Subcutaneous abdominal adipose tissue (tissue), 5 donors: Measurements from ENCODE around the gene PPM1D.

ENCODE experiments used
- H3K27ac ChIP-seq: one replicate; pipeline ENCODE4 v1.7.0; 2013; ENCODE audit warnings: low read depth, mild to moderate bottlenecking, inconsistent platforms, low read length, moderate library complexity
- H3K27me3 ChIP-seq, 5 donors: one replicate each; pipeline ENCODE4 v1.7.0; 2013; ENCODE audit warnings: low read length in 5 of 5, inconsistent platforms in 1 of 5; ENCODE audit not compliant: control insufficient read depth in 5 of 5, insufficient read depth in 4 of 5
- H3K36me3 ChIP-seq, 5 donors: one replicate each; pipeline ENCODE4 v1.7.0; 2013; ENCODE audit warnings: low read length in 5 of 5; ENCODE audit not compliant: control insufficient read depth in 5 of 5, insufficient read depth in 5 of 5
- H3K4me1 ChIP-seq, 5 donors: one replicate each; pipeline ENCODE4 v1.7.0; 2013; ENCODE audit warnings: low read length in 5 of 5, mild to moderate bottlenecking in 3 of 5, moderate library complexity in 1 of 5; ENCODE audit not compliant: control insufficient read depth in 5 of 5, insufficient read depth in 5 of 5
- H3K4me3 ChIP-seq, 5 donors: one replicate each; pipeline ENCODE4 v1.7.0; 2013; ENCODE audit warnings: low read length in 5 of 5, low read depth in 1 of 5
- H3K9ac ChIP-seq, 5 donors: one replicate each; pipeline ENCODE4 v1.7.0; 2013; ENCODE audit warnings: low read length in 5 of 5, mild to moderate bottlenecking in 4 of 5, moderate library complexity in 3 of 5
- H3K9me3 ChIP-seq, 5 donors: one replicate each; pipeline ENCODE4 v1.7.0; 2013; ENCODE audit warnings: low read length in 5 of 5; ENCODE audit not compliant: control insufficient read depth in 5 of 5
- donor health status: healthy.
- donor health status: healthy.
- donor health status: healthy.
- donor health status: healthy.
- donor health status: healthy.

PPM1D gene

DNA sequence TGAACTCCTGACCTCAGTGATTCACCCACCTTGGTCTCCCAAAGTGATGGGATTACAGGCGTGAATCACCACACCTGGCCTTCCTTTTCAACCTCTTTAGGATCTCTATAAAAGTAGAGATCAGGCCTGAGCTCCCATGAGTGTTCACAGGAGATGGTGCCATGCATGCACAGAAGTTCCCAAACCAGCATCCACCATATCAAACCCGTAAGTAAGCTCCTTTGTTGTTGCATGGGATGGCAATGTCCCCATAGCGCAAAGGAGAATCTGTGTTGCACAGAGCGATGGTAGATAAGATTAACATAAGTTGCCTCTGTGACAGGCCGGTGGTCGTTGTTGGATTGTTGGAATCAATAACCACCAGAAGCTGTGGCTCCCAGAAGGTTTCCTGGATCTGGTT, 34.8 kb upstream of the PPM1D start:
- H3K4me1 ChIP-seq, result peaks cover 0 to 13% (median 11%) of the 10 kb centered on the region in 5 donors
- H3K9ac ChIP-seq, result no peak overlapping the region
- no peaks in the 10 kb centered on the region for H3K36me3 ChIP-seq
- no peak overlapping the region for H3K27ac ChIP-seq
- H3K4me3 ChIP-seq, result no peak overlapping the region
- no peaks in the 10 kb centered on the region for H3K9me3 ChIP-seq
- no peaks in the 10 kb centered on the region for H3K27me3 ChIP-seq

DNA sequence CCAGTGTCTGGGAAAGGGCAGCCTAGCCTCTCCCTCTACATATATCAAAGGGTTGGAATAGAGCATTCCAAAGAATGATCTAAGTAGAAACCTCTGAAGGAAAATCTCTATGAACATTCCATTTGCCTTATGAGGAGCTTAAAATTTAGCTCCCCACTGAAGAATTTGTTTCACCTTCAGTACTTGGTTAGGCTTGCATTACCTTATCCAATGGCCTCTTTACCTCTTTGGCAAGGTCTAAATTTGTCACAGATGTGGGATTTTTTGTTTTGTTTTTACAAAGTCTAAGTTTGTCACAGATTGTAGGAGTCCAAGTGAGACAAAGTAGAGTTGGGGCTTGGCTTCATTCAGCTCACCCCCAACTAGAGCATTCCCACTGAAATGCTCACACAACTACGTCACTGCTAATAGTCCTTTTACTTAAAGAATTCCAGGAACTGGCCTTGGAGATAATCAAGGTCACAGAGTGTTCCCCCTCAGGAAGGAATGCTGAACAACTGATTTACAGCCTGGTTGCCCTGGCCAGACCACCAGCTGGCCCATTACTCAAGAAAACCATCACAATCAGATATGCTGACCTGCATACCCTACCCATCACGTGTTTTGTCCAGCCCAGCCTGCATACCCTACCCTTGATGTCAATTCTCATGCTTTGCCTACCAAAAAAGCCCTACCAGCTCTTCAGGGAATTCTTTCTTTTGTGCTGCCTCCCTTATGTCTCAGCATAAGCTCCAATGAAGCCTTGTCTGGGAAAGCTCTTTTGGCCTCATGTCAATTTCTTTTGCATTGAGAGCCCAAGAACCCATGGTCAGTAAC, 26.5 kb upstream of the PPM1D start:
- peaks cover 2 to 46% (median 37%) of the 10 kb centered on the region in 5 donors for H3K4me1 ChIP-seq
- H3K27me3 ChIP-seq, result no peaks in the 10 kb centered on the region
- H3K4me3 ChIP-seq, result no peak overlapping the region
- H3K9ac ChIP-seq, result peak overlapping the region in 1 of 5 donors; percentile 56
- no peaks in the 10 kb centered on the region for H3K9me3 ChIP-seq
- H3K36me3 ChIP-seq, result no peaks in the 10 kb centered on the region
- peak overlapping the region; percentile 49 for H3K27ac ChIP-seq

DNA sequence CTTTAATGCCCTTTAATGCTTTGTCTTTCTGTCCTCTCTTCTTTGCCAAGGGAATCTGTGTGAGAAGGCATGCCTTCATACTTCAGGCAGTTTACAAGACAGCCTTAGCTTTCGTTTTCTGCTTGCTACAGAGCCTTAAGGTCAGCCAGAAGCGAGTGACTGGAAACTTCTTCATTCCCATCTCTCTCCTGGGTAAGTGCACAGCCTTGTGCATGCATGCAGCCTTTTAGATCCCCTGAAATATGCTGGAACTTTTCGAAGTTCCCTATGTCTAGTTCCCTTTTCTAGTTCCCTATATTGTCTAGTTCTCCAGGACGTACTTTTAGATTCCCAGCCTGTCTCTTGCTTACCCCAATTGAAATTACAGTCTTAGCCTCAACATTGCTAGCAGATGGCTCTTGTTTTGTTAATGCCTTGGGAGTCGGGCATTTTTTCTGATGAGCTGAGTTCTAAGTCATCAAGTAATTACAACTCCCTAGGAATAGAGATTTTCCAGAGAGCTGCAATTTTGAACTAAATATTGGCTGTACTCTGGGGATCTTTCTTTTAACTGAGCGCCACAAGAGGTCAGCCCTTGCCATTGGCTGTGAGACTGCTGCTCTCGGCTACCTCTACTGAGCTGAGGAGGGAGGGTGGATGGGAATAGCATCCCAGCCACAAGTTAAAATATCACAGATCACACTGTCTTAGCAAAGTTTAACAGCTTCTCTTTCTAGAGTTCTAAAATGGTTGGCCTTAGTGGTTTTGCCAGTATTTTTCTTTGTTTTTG, 22.7 kb upstream of the PPM1D start:
- peak overlapping the region; percentile 0 to 60 (median 57) for H3K9ac ChIP-seq
- no peaks in the 10 kb centered on the region for H3K36me3 ChIP-seq
- no peaks in the 10 kb centered on the region for H3K9me3 ChIP-seq
- no peaks in the 10 kb centered on the region for H3K27me3 ChIP-seq
- H3K4me3 ChIP-seq, result peak overlapping the region; percentile 41 to 72 (median 65)
- peaks cover 2 to 40% (median 39%) of the 10 kb centered on the region in 5 donors for H3K4me1 ChIP-seq
- peak overlapping the region; percentile 68 for H3K27ac ChIP-seq

GRCh38 chr17:60579090-60579489, 20.9 kb upstream of the PPM1D start:
- H3K9me3 ChIP-seq, result no peaks in the 10 kb centered on the region
- no peak overlapping the region for H3K9ac ChIP-seq
- H3K36me3 ChIP-seq, result no peaks in the 10 kb centered on the region
- H3K4me1 ChIP-seq, result peaks cover 0 to 31% (median 26%) of the 10 kb centered on the region in 5 donors
- no peaks in the 10 kb centered on the region for H3K27me3 ChIP-seq
- H3K27ac ChIP-seq, result no peak overlapping the region
- no peak overlapping the region for H3K4me3 ChIP-seq

DNA sequence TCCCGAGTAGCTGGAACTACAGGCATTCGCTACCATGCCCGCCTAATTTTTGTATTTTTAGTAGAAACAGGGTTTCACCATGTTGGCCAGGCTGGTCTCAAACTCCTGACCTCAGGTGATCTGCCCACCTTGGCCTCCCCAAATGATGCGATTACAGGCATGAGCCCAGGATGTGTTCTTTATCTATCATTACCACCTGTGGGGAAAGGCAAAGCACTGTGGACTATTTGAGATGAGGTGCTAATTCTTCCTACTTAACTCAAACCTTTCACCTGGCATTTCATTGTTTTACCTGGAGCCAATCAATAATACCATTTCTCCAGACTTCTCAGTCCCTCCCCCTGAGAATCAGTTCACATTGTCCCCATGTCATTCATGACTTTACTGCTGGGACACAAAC, 20.4 kb upstream of the PPM1D start:
- Histone ChIP-seq H3K4me1 (peaks cover 0 to 31% (median 26%) of the 10 kb centered on the region in 5 donors), H3K9me3 (no peaks in the 10 kb centered on the region), H3K27ac (no peak overlapping the region), H3K36me3 (no peaks in the 10 kb centered on the region), H3K9ac (no peak overlapping the region), H3K27me3 (no peaks in the 10 kb centered on the region), H3K4me3 (no peak overlapping the region)

- no peak overlapping the region for H3K27ac ChIP-seq
- no peaks in the 10 kb centered on the region for H3K36me3 ChIP-seq
- H3K9me3 ChIP-seq, result no peaks in the 10 kb centered on the region
- peaks cover 0 to 14% (median 11%) of the 10 kb centered on the region in 5 donors for H3K4me1 ChIP-seq
- no peak overlapping the region for H3K9ac ChIP-seq
- no peak overlapping the region for H3K4me3 ChIP-seq
- H3K27me3 ChIP-seq, result no peaks in the 10 kb centered on the region
Observed at GRCh38 chr17:60583008-60583407, 17.0 kb upstream of the PPM1D start.

DNA sequence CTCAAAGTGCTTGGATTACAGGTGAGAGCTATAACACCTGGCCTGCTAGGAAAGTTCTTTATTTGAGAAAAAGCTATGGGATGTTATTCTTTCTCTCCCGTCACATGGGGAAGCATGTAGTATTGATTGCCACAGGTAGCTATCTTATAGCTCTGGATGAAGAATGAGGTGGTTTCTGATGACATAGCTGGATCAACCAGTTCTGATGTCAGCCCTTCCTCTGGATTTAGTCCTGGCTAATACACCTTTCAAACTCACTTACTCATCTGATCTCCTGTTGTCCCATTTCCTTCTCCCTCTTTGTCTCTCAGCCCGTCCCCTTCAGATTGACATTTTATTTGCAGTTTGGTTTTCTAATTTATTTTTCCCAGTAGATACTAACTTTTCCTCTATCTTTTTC, 14.1 kb upstream of the PPM1D start:
- Histone ChIP-seq H3K9ac (no peak overlapping the region), H3K27ac (no peak overlapping the region), H3K4me1 (no peaks in the 10 kb centered on the region), H3K4me3 (no peak overlapping the region), H3K9me3 (no peaks in the 10 kb centered on the region), H3K36me3 (no peaks in the 10 kb centered on the region), H3K27me3 (no peaks in the 10 kb centered on the region)

GRCh38 chr17:60586288-60586974, 13.6 kb upstream of the PPM1D start:
- Histone ChIP-seq H3K9me3 (no peaks in the 10 kb centered on the region), H3K36me3 (no peaks in the 10 kb centered on the region), H3K4me1 (no peaks in the 10 kb centered on the region), H3K27me3 (no peaks in the 10 kb centered on the region), H3K27ac (no peak overlapping the region), H3K4me3 (no peak overlapping the region), H3K9ac (no peak overlapping the region)

- Histone ChIP-seq H3K4me3 (no peak overlapping the region), H3K27ac (no peak overlapping the region), H3K27me3 (no peaks in the 10 kb centered on the region), H3K9me3 (no peaks in the 10 kb centered on the region), H3K9ac (no peak overlapping the region), H3K36me3 (no peaks in the 10 kb centered on the region), H3K4me1 (no peaks in the 10 kb centered on the region)
Observed at GRCh38 chr17:60590070-60590469, 9.9 kb upstream of the PPM1D start.

DNA sequence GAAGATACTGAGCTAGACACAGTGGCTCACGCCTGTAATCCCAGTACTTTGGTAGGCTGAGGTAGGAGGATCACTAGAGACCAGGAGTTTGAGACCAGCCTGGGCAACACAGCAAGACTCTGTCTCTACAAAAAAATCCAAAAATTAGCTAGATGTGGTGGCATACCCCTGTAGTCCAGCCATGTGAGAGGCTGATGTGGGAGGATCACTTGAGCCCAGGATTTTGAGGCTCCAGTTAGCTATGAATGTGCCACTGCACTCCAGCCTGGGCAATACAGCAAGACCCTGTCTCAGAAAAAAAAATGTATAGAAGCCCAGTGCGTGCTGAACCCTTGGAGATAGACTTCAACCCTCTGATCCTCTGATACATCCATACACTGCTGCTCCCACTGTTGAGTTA, 7.2 kb upstream of the PPM1D start:
- H3K27me3 ChIP-seq, result no peaks in the 10 kb centered on the region
- H3K4me3 ChIP-seq, result no peak overlapping the region
- peaks cover 0 to 3% (median 0%) of the 10 kb centered on the region in 5 donors for H3K4me1 ChIP-seq
- no peaks in the 10 kb centered on the region for H3K36me3 ChIP-seq
- H3K27ac ChIP-seq, result no peak overlapping the region
- no peaks in the 10 kb centered on the region for H3K9me3 ChIP-seq
- no peak overlapping the region for H3K9ac ChIP-seq
